ENCODE data around the gene GEMIN4.
A peak's percentile ranks its signal among the peaks of the same experiment; 100 is the strongest.

Gene GEMIN4

GRCh38 chr17:752002-752619 lies at the start of gene GEMIN4:
TSS of gene GEMIN4 (minus strand) at chr17:752264. CDS start at chr17:752142, 122 bp downstream.
- peak; percentile 66 for DNase-seq (ENCODE audit: extremely low read depth, low read depth)
- peak; percentile 83 for TF ChIP-seq CTCF (IDR thresholded peaks at IDR 0.05; ENCODE audit: low read depth, low read length)

- DNase-seq (ENCODE audit: extremely low read depth, low read depth) = no peak
- no peak for TF ChIP-seq CTCF (IDR thresholded peaks at IDR 0.05; ENCODE audit: low read depth, low read length)
These were observed 49.6 kb upstream of the GEMIN4 start for GRCh38 chr17:801660-802059.

GRCh38 chr17:800446-801242 lies 48.6 kb upstream of the GEMIN4 start:
- no peak for TF ChIP-seq CTCF (IDR thresholded peaks at IDR 0.05; ENCODE audit: low read depth, low read length)
- DNase-seq (ENCODE audit: extremely low read depth, low read depth) = no peak

GRCh38 chr17:799261-799660 lies 47.2 kb upstream of the GEMIN4 start:
- no peak for TF ChIP-seq CTCF (IDR thresholded peaks at IDR 0.05; ENCODE audit: low read depth, low read length)
- DNase-seq (ENCODE audit: extremely low read depth, low read depth) = no peak

GRCh38 chr17:798246-798645 lies 46.2 kb upstream of the GEMIN4 start:
- no peak for DNase-seq (ENCODE audit: extremely low read depth, low read depth)
- no peak for TF ChIP-seq CTCF (IDR thresholded peaks at IDR 0.05; ENCODE audit: low read depth, low read length)

- DNase-seq (ENCODE audit: extremely low read depth, low read depth) = no peak
- no peak for TF ChIP-seq CTCF (IDR thresholded peaks at IDR 0.05; ENCODE audit: low read depth, low read length)
These were observed 45.3 kb upstream of the GEMIN4 start for GRCh38 chr17:797236-797840.

- no peak for DNase-seq (ENCODE audit: extremely low read depth, low read depth)
- TF ChIP-seq CTCF (IDR thresholded peaks at IDR 0.05; ENCODE audit: low read depth, low read length) = no peak
These were observed 44.5 kb upstream of the GEMIN4 start for GRCh38 chr17:796609-797008.

All from AG09319 (cell line).